Fibroblast of skin of back (primary cell): ENCODE data around the gene ARL5C. TPM values are rescaled to one million over a fixed set of nuclear protein-coding genes. Genes with fewer than 3 reads are reported as not detected.

Experiments
- DNase-seq: peaks from one replicate; pipeline ENCODE4 v3.0.0-alpha.2; 2013
- polyA plus RNA-seq, 2 experiments: library from polyadenylated mRNA; unstranded; fragments of 120-200 nt; gene quantifications; one replicate each; pipeline ENCODE4 v1.2.1, GENCODE V29; 2013; ENCODE audit not compliant: insufficient read length in 2 of 2

Gene ARL5C, protein sequence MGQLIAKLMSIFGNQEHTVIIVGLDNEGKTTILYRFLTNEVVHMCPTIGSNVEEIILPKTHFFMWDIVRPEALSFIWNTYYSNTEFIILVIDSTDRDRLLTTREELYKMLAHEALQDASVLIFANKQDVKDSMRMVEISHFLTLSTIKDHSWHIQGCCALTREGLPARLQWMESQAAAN
- not detected for polyA plus RNA-seq (2013, experiment 1 of 2; ENCODE audit: insufficient read length)
- 0.17 TPM for polyA plus RNA-seq (2013, experiment 2 of 2; ENCODE audit: insufficient read length)

DNA sequence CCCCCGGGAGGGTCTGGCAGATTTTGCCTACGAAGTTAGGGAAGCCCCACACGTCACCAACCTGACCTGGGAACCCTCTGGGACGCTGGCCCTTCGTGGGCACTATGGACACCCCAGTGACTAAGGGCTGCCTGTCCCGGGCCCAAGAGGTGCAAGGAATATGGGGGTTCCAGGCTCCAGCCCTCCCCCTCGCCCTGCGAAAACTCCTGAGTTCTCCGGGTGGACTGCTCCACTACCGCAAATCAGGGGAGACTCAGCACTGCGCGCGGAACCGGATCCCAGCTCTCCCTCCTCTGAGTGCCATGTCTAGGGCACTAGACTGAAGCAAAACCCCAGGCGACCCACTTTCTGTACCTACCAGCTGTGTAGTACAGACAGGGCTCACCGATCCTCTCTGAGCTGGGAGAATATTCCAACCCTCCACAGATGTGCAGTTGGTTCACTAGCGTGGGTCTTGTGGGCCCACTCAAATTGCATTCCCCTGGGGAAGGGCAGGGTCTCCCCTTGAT is at the start of gene ARL5C:
TSS of gene ARL5C (minus strand) at position 321 of the 509 bp plus-strand sequence. CDS start 401 bp downstream, outside the sequence.
- DNase-seq = no peak

DNA sequence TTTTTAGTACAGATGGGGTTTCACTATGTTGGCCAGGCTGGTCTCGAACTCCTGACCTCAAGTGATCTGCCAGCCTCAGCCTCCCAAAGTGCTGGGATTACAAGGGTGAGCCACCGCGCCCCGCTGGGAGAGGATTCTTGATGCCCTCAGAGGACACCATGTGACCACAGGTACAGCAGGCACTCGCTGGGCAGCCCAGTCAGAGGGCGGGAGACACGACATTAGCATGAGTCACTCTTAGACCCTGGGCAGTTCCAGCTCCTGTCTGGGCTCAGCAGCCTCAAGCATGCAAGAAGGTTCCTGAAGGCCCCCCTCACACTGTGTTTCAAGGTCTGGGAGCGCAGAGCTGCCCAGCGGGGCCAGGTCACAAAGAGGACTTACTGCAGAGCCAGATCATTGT is 47.9 kb upstream of the ARL5C start:
- peak; percentile 60 for DNase-seq

DNA sequence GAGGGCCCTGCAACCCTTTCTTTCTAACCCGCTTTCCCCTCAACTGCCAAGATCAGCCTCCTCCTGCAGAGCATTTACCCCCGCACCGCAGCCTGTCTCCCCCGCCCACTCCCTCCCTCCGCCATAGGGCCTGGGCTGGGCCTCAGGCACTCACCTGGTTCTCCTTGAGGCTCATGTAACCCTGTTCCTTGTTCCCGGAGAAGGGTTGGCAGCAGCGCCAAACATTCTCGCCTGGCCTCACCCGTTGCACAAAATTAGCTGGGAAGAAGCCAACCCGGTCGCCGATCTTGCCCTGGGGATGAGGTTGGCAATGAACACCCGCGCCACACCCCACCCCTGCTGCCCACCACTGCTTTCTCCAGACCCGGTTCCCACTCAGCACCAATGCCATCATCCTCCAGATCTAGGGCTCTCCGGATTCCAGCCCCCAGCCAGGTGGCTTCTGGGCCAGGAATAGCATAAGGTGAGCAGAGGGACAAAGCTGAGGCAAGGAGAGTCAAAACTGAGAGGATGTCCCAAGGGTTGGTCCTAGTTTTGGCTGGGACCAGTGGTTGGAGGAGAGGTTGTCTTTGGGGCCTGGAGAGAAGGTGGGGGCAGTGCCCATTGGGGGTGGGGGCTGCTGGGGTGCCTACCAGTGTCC is 47.0 kb upstream of the ARL5C start:
- DNase-seq = no peak

DNA sequence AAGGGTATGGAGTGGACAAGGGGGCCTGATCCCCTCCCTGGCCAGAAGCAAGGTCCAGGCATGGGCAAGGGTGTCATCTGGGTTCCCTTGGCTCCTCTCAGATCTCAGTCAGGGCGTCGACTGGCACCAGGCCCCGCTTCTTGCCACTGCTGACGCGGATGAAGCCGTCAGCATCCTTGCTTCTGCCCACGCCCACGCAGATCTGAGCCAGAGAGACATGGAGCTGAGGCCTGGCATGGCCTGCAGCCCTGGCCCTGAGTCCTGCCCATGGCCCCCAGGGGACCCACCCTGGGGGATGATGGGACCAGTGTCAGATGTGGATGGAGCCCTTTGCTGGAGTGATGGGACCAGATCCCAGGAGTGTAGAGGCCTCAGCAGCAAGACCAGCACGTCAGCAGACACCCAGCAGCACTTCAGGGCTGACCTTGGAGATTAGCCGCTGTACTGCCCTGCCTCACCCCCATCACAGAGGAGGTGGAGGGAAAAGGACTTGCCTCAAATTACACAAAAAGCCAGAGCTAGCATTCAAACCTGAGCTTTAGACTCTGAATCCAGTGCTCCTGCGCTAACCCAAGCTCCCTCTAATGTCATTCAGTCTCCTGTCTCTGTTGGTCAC is 46.3 kb upstream of the ARL5C start:
- no peak for DNase-seq

DNA sequence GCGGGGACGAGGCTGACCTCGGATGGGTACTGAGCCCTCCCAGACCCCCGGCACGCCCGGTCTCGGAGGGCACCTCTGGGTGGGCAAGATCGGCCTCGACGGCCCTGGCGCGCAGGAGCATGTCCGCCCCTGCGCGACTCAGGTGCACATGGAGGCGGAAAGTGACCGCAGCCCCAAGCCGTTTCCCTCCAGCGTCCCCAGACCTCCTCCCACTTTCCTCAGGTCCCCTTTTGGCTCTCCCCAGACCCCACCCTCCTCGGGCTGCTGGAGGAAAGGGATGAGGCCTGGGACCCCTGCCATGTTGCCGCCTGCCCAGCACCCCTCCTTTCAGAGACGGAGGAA is 44.1 kb upstream of the ARL5C start:
- no peak for DNase-seq

DNA sequence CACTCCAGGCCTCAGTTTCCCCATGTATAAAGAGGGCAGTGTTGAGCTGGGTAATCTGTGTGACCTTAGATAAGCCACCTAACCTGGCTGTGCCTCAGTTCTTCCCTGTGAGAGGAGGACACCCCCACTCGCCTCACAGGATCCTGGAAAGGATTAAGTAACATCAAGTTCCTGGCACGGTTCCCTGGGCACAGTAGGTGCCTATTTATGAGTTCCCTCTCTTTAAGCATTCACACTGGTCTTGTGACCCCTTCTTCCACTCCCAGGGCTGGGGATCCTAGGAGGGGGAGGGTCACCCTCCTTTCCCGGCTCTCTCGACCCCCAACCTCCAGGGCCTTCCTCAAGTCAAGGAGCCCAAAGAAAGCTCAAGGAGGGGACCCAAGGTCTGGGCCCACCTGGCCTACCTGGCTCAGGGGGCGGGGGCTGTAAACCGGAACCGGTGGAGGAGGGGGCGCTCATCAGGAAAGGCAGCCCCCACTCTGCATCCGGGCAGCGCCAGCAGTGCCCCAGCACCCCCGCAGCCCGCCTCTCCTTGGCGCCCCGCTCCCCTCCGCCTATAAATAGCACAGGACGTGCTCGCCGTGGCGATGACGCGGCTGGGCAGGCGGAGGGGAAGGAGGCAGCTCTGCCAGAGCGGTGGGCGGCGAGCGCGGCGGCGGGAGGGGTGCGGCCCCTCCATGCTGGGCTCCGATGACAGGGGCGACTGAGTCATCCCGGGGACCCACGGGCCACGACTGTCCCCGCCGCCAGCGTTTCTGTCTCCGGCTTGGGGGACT is 43.5 kb upstream of the ARL5C start:
- DNase-seq = peak; percentile 79

DNA sequence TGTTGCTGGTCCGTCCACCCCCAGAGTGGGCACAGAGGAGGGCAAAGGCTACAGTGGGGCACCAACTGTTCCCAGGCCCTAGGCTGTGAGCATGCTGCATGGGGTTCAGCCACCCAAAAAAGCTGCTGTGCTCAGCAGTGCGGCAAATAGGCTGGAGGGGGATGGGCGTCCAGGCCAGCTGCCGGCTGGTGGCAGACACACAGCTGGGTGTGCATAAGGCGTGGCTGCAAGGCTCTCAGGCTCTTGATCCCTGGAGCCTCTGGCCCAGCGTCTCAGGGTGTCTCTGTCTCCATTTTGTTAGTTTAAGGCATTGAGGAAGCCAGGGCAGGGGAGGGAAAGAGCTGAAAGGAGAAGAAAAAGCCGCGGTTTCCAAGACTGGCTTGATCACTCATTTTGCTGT is 42.9 kb upstream of the ARL5C start:
- DNase-seq = peak; percentile 22

DNA sequence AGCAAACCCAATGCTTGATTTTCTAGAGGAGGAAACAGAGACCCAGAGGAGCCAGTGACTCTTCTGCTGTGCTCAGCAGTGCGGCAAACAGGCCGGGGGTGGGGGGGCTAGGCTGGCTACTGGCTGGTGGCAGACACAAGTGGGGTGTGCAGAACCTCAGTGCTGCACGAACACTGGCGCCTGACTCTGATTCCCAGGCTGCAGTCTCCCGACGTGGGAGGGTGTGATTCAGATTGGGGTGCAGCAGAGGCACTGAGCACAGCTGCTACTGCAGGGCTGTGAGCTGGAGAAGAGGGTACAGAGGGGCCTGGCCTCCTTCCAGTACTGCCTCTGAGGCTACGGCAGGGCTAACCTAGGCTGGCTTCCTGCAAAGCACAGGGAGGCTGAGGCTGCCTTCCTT is 42.2 kb upstream of the ARL5C start:
- no peak for DNase-seq

DNA sequence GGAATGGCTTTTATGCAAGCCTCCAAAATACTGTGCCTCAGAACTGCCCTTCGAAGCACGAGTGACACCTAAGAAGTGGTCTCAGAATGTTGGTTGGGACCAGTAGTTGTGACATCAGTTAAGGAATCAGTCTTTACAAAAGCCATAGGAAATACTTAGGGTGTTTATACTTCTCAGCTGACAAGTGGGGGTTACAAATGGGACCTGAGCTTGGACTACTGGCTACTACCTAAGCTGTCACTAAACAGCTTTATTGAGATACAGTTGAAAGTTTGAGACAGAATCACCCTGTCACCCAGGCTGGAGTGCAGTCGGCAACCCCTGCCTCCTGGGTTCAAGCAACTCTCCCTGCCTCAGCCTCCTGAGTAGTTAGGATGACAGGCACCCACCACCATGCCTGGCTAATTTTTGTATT is 39.2 kb upstream of the ARL5C start:
- no peak for DNase-seq

DNA sequence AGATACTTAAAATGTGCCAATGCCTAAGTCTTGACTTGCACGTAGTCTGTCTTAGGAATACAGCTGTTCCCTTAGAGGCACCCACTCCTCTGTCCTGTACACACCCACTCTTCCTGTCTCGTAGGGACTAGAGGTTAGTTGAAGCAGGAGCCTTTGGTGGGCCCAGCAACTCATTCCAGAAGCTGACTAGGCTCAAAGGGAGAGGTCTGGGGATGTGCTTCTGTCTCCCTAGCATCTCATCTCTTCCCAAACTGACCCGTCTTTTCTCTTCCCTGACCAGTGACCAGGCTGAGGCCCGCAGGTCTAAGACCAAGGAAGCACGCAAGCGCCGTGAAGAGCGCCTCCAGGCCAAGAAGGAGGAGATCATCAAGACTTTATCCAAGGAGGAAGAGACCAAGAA is 38.3 kb upstream of the ARL5C start:
- no peak for DNase-seq

DNA sequence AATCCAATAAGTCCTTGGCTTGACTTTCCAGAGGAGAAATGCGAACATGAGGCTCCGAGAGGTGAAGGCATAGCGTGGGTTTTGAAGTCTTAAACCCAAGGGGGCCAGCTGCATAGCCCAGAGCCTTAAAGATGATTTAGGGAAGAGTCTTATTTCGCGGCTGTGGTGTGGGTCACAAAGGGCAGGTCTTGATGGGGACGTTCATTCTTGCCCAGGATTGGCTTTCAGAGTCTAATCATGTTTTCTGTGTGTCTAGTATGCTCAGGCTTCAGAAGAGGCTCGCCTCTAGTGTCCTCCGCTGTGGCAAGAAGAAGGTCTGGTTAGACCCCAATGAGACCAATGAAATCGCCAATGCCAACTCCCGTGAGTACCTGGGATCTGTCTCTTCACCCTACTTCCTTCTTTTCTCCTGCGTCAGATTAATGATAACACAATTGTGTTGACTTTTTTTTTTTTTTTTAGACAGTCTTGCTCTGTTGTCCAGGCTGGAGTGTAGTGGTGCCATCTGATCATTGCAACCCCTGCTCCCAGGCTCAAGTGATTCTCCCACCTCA is 35.1 kb upstream of the ARL5C start:
- DNase-seq = no peak

DNA sequence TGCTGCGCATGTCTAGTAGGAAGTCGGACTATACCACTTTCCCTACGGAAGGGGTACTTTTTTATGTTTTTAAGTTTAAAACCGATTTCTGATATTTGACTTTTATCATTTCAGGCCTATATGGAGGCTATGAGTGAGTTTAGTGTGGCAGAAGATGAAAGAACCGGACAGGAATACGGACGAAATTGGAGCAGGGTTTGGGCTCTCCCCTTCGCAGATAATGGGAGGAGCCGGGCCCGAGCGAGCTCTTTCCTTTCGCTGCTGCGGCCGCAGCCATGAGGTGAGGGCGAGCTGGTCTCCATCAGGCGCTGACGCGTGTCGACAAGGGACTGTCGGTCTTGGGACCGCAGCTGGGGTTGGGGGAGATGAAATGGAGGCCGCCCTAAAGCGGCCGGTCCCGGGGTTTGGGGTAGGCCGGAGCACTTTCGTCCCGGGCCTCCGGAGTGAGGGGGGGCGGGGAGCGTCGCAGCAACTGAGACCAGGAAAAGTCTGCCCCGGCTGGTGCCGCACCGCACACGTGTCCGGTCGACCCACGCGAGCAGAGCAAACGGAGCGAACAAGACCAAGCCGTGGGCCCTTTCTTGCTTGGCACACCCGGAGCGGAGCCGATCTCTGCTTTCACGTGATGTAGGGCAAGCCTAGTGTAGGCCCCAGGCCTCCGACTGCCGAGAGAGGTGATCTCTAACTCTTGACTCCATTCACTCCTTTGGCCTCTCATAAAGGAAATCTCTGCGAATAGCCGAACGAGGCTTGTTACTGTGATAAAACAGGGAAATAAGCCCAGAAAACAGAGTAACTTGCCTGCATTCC is 34.3 kb upstream of the ARL5C start, which contains the start of gene RPL19:
TSS of gene RPL19 (plus strand) at position 214 of the 810 bp plus-strand sequence. CDS start at position 276, 62 bp downstream.
- no peak for DNase-seq

DNA sequence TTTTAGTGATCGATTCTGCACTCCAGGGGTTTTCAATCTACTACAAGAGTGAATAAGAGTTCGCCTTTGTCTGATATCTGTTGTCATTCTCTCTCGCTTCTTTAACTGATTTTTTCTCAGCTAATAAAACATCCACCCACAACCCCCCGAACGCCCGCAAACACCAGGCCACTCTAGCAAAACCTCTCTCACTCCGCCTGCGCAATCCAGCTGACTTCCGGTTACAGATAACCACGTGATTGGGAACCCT is 33.8 kb upstream of the ARL5C start:
- peak; percentile 93 for DNase-seq

DNA sequence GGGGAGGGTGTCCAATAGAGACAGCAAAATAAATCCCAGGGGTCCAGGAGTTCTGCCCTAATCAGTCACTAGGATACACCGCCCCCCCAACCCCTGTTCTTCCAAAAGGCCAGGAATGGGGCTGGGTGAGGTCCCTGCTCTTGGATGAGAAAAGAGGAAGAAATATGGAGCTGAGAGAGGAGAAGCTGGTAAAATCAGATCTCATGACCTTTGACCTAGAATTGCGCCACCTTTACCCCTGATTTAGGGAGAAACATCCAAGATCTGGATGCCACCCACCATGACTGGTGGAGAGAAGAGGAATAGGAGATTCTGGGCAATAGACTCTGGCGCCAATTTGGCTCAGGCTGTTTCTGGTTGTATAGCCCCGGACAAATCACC is 32.2 kb upstream of the ARL5C start:
- DNase-seq = no peak

DNA sequence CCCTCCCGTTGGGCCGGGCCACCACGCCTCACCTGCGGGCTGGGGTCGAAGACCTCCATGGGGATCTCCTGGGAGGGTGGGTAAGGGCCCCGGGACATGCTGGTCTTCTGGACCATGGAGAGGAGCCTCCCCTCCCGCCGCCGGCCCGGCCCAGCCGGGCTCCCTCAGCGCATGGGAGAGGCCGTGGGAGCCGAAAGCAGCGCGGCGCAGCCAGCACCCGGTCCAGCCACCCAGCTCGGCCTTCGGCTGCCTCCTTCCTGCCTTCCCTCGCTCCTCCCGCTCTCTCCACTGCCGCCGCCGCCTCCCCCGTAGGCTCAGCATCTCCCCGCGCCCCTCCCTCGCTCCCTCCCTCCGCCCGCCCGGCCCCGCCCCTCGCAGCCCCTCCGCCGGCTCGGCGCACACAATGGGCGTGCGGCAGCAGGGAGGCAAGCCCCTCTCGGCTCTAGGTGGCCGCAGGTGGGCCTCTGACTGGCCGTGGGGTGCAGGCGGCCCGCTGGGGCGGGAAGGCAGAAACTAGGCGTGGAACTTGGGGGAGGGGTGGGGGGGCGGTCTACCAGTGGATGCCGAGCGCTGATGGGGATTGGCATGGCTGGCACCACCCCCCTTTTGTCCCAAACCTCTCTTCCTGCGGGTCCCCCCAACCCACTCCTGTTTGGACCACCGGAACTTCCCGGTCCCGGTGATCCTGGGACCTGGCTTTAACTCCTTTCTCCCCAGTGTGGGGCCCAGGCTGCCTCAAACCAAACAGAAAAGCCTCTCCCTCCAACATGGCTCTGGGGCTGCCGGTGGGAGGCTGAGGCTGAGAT is 31.6 kb upstream of the ARL5C start, which contains the start of gene CACNB1:
TSS of gene CACNB1 (minus strand) at position 290 of the 806 bp plus-strand sequence. CDS start at position 116, 174 bp downstream.
- DNase-seq = peak; percentile 85

DNA sequence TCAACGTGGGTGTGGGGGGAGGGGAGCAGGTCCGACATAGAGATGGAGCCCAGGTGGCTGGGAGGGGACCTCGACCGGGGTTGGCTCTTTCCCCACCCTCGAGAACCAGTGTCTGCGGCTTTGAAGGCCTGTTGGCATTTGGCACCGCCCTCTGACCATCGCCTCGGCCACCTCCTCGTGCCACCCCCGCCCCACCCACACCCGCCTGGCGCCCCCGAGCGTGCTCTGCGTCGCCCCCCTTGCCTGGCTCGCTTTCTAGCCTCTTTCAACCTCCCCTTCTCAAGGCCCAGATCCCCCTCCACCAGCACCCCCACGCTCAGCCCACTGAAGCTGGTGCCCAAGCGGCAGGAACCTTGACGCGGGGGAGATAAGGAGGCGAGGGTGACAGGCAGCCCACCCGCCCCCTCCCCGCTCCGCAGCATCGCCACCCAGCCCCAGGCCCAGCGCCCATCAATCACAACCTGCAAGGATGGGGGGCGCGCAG is 30.9 kb upstream of the ARL5C start:
- peak; percentile 57 for DNase-seq

DNA sequence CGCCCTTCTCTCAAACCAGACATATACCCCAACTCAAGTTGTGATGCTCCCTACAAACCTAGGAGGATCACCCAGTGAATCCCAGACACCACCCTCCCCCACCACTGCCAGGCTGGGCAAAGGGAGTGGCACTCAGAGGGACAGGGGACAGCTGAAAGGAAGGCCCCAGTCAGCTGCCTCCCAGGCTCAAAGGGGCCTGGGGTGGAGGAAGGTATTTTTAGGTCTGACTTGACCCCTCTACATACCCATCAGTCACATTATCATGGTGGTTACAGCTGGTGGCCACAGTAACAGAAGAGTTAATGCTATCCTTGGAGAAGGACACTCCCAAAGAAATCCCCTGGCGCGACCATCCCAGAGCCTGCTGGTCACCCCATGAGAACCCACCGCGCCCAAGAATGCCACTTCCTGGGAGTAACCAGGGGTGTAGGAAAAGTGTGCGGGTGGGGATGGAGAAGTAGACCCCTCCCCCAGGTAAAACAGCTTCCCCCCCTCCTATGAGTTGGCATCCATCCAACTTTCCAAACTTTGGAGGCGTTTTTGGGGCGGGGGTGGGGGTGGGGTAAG is 30.4 kb upstream of the ARL5C start:
- DNase-seq = peak; percentile 24

DNA sequence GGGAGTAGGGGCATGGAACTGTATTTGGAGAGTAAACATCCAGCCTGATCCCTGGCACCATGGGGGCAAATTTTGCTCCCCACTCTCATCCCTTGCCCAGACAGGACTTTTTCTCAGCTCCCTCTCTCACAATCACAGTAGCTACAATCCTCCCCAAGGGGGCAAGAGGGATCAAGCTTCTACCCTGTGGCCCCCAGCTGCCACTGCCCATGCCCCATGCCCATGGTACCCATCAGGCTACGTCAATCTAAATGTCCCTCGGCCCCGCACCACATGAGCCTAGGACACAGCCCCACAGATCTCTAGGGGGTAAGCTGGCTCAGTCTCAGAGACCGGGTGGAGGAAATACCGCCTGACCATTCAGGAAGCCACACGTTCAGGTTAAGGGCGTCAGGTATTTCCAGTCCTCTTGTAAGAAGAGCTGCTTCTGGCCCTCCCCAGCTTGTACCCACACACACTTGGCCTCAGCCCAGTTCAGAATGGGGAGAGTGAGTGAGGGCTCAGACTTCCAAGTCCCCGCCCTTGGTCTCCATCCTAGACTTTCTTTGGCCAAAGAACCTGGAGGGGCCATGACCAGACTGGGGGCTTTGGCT is 29.7 kb upstream of the ARL5C start:
- DNase-seq = no peak

DNA sequence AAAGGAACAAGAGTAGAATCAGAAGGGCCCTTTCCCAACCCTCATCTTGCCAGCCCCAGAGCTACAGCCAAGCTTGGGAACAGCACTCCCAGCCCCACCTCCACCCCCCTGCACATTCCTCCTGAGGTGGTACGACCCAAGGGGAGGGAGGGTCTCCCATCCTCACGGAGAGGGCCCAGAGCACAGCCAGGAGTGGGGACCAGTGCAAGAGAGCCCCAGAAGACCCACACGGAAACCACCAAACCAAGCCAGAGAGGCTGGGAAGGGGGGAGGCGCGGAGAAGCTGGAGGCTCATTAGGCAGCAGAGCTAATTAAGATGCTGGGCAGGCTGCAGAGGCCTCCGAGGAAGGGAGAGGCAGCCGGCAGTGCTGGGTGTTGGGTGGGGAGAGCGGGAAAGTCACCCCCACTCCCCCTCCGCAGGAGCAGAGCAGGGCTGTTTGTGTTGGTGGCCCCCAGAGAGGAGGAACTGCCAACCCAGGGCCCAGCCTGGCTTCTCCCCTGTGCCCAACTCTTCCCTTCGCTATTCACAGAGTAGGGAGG is 29.1 kb upstream of the ARL5C start:
- DNase-seq = no peak
